NCI-H82 (cell line): Measurements from ENCODE around the gene BAZ2A.
"Not testable (repeated sequence)": the region's sequence is repeated elsewhere in the genome, so short reads cannot be mapped to it uniquely, and the experiment has no call there.

Experiments
- DNase-seq: peaks from one replicate; lab custom pipeline; 2025; lab: John Stamatoyannopoulos, UW

The BAZ2A gene

GRCh38 chr12:56630180-56630632, at the start of gene BAZ2A:
Gene BAZ2A (minus strand): TSS chr12:56630326. CDS start chr12:56617530, 12,796 bp downstream.
- peak; percentile 94 for DNase-seq

GRCh38 chr12:56678852-56679251, 48.7 kb upstream of the BAZ2A start:
- no peak for DNase-seq

GRCh38 chr12:56677680-56678079, 47.6 kb upstream of the BAZ2A start:
- no peak for DNase-seq

GRCh38 chr12:56676851-56677580, 46.9 kb upstream of the BAZ2A start:
- DNase-seq: no peak

GRCh38 chr12:56671608-56672007, 41.5 kb upstream of the BAZ2A start:
- no peak for DNase-seq

GRCh38 chr12:56670836-56671235, 40.7 kb upstream of the BAZ2A start:
- DNase-seq: no peak

GRCh38 chr12:56668197-56668457, 38.0 kb upstream of the BAZ2A start:
- DNase-seq: no peak

- no peak for DNase-seq
Observed at GRCh38 chr12:56661979-56662638, 32.0 kb upstream of the BAZ2A start.

- no peak for DNase-seq
Observed at GRCh38 chr12:56661560-56661959, 31.4 kb upstream of the BAZ2A start.

GRCh38 chr12:56658921-56659320, 28.8 kb upstream of the BAZ2A start:
- DNase-seq: peak; percentile 38

GRCh38 chr12:56657416-56658379, 27.6 kb upstream of the BAZ2A start:
- DNase-seq: no peak

- peak; percentile 49 for DNase-seq
Observed at GRCh38 chr12:56653781-56654180, 23.7 kb upstream of the BAZ2A start.

GRCh38 chr12:56648023-56648422, 17.9 kb upstream of the BAZ2A start:
- DNase-seq: not testable (repeated sequence)

- peak; percentile 100 for DNase-seq
Observed at GRCh38 chr12:56645717-56646446, 15.8 kb upstream of the BAZ2A start, which contains the start of gene ATP5F1B. Gene ATP5F1B (minus strand): TSS chr12:56645984. CDS start chr12:56645963, 21 bp downstream.

GRCh38 chr12:56645201-56645716, 15.1 kb upstream of the BAZ2A start:
- DNase-seq: peak; percentile 46

GRCh38 chr12:56644654-56645053, 14.5 kb upstream of the BAZ2A start:
- DNase-seq: no peak

- DNase-seq: no peak
Observed at GRCh38 chr12:56641219-56641618, 11.1 kb upstream of the BAZ2A start.

- no peak for DNase-seq
Observed at GRCh38 chr12:56637621-56638020, 7.5 kb upstream of the BAZ2A start.

GRCh38 chr12:56636675-56637540, 6.8 kb upstream of the BAZ2A start:
- DNase-seq: peak; percentile 100
